GM20431 (cell line): ENCODE results near the gene EMILIN3.

Experiments
- in situ Hi-C: fragments of 300-500 bp; cut with MseI, MboI; formaldehyde crosslinking; loops from one replicate; pipeline ENCODE4 v1.15.0; 2020; ENCODE audit warnings: low sequenced_read_pairs; ENCODE audit not compliant: unreplicated experiment

The EMILIN3 gene

DNA sequence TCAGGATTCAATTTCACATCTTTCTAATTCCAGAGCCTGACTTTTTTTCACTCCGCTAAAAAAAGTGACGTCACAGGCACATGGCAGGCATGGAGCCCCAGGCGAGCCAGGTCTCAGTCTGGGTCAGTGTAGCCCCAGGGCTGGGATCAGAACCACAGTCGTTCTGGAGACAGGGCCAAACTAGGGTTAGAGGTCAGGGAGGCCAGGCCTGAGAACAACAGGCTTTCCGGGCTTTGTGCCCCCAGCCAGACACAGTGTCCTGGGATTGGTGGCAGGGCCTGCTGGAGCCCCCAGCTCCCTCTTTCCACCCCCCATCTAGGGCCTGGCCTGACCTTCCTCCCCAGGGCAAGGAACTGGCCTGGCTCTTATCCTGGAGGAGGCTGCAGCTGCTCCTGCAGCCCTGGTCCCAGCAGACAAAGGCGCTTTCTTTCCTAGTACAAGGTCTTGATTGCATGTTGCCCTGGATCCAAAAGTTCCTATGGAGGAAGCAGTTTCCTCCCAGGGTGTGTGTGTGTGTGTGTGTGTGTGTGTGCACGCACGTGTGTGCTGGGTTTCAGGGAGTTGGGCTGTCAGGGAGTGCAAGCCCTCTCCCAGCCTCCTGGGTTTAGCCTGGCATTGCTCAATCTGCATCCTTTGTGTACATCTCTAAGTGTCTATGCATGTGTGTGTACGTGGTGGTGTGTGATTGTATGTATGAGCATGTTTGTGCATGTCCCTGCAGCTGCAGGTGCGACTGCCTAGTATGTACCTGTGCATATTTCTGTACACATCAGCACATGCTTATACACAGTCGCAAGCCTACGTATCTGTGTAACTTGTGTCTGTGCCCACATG lies 26.5 kb upstream of the EMILIN3 start:
- in situ Hi-C loops = no loop called here

DNA sequence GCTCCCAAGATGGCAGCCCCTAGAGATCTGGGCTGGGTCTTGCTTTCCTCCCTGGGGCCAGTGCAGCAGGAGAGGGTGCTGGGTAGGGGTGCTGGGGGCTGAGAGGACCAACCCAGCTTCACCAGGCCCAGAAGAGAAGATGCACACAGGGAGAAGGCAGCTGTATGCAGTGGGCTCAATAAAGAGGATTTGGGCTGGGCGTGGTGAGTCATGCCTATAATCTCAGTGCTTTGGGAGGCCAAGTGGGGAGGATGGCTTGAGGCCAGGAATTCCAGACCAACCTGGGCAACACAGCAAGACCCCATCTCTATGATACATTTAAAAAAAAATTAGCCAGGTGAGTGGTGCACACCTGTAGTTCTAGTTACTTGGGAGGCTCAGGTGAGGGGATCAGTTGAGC lies 25.7 kb upstream of the EMILIN3 start:
- in situ Hi-C loops = no loop called here

DNA sequence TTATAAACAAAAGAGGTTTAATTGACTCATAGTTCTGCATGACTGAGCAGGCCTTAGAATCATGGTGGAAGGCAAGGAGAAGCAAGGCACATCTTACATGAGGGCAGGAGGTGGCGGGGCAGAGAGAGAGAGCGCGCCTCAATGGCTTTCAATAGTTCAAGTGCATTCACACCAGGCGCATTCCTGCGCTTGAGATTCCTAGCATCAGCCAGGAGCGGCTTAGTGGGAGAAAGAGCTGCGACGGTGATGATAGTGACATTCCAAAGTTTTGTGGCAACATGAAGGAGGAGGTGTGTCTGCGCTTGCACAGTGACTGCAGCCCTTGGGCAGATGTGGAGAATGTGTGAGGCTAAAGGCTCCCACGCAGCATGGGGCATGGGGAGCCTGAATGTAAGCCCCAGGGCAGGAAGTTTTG lies 25.0 kb upstream of the EMILIN3 start:
- in situ Hi-C loops = no loop called here

DNA sequence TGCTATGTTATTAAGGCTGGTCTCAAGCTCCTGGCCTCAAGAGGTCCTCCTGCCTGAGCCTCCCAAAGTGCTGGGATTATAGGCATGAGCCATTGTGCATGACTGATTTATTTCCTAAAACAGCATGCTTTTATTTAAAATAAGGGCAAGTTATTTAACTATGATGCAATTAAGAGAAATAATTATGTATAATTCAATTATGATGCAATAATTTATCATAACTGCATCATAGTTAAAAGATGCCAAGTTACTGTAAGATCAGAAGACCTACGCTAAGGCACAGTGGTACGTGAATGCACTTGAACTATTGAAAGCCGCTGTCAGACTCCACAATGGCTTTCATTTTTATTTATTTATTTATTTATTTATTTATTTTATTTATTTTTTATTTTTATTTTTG lies 24.3 kb upstream of the EMILIN3 start:
- in situ Hi-C loops = no loop called here

- in situ Hi-C loops = no loop called here
Observed at GRCh38 chr20:41387444-41387851, 20.8 kb upstream of the EMILIN3 start.

DNA sequence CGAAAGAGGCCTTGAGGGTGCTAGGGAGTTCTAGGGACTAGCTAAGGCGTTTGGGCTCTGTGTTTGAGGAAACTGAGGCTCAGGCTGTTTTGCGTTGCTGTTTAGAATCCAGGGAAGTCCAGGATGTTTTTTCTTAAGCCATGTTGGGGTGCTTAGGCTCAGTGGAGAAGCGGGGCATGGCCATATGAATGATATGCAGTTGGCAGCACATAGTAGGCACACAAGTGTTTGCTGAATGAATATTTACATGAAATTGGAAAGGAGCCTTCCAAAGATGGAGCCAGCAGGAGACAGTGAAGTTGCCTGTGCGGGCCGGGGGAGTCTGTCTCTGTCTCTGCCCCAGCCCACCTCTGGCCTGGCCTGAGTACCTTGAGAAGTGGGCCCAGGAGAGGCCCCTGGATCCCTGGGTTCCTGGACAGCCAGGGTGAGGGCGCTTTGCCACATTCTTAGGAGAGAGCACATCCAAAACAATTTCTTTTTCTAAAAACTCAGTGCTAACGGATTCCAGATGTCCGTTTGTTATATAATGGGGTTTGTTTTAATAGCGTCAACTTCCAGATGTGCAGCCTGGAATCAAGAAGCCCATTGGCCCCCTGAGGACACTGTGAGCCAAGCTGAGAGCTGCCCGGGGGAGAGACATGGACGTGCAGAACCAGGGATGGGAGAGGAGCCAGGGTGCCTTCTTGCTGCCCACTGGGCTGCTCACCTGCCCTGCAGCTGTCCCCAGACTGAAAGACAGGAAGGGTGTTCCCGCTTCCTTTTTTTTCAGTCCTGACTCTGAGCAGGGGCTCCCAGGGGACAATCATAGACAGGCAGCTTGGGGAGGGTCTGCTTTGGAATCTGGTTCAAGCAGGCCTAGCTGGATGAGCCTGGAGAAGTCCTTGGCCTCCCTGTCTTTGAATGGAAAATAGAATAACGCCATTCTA lies 20.1 kb upstream of the EMILIN3 start:
- in situ Hi-C loops = no loop called here

DNA sequence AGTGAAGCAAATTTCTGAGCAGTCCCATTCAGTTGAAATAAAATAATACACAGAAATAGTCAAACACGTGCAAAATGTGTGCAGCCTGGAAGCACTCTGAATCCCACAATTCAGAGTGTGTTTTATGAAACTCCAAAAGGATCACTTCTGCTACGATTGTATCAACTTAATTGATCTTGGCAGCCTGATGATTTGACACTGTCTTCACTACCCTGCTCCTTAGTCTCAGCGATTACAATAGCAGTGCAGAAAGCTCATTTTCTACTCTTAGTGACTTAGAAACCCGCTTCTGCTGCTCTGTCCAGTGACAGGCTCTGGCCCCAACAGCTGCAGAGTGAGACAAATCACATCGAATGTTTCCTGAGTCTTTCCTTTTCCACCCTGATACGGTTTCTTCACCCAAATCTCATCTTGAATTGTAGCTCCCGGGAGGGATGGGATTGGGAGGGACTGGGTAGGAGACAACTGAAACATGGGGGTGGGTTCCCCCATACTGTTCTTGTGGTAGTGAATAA lies 16.2 kb upstream of the EMILIN3 start:
- in situ Hi-C loops = no loop called here

GRCh38 chr20:41380551-41381193 lies 14.1 kb upstream of the EMILIN3 start:
- in situ Hi-C loops = no loop called here

DNA sequence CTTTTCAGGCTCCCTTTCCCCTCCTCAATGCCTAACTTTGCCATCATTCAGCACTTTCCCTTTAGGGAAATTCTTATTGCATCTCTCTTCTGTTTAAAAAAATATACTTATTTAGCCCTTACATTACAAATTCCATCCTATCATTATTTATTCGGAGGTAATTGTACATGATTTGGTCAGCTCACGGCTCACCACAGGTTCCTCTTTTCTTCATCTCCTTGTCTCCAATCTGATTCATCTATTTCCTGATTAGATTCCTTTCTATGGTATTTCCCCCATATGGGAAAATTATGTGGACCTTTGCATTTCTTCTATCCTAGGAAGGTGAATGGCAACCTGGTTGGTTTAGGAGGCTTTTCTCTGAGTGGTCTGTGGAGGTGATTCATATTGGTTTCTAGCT lies 12.9 kb upstream of the EMILIN3 start:
- in situ Hi-C loops = no loop called here

- in situ Hi-C loops = no loop called here
Observed at GRCh38 chr20:41377275-41377674, 10.7 kb upstream of the EMILIN3 start.

DNA sequence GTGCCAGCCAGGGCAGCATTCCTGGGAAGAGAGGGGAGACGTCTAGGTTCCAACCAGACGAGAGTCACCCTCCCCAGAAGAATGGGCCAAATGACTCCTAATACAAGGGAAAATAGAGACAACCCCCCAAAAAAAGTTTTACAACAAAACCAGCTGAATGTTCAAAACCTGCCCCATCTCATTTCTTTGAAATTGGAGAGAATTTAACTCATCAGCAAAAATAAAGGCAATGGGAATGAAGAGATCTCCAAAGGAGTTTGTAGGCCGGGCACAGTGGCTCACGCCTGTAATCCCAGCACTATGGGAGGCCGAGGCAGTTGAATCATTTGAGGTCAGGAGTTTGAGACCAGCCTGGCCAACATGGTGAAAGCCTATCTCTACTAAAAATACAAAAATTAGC lies 9.7 kb upstream of the EMILIN3 start:
- in situ Hi-C loops = no loop called here

DNA sequence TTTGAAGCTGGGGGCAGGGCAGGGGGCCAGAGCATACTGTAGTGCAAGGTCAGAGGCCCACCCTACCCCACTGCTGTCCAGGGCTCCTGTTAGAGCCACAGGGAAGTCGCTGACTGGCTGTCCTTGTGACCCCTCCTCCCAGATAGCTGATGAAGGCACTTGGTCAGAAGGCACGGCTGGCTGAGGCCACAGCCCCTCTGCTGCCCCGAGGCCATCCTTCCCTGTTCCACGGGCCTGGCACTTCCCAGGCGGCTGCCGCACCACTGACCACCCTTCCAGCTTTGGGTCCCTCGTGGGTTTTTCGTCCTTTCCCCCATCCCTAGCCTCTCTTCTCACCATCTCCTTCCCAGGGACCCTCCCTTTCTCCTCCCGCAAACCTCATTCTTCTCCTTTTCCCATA lies 9.2 kb upstream of the EMILIN3 start:
- in situ Hi-C loops = no loop called here

DNA sequence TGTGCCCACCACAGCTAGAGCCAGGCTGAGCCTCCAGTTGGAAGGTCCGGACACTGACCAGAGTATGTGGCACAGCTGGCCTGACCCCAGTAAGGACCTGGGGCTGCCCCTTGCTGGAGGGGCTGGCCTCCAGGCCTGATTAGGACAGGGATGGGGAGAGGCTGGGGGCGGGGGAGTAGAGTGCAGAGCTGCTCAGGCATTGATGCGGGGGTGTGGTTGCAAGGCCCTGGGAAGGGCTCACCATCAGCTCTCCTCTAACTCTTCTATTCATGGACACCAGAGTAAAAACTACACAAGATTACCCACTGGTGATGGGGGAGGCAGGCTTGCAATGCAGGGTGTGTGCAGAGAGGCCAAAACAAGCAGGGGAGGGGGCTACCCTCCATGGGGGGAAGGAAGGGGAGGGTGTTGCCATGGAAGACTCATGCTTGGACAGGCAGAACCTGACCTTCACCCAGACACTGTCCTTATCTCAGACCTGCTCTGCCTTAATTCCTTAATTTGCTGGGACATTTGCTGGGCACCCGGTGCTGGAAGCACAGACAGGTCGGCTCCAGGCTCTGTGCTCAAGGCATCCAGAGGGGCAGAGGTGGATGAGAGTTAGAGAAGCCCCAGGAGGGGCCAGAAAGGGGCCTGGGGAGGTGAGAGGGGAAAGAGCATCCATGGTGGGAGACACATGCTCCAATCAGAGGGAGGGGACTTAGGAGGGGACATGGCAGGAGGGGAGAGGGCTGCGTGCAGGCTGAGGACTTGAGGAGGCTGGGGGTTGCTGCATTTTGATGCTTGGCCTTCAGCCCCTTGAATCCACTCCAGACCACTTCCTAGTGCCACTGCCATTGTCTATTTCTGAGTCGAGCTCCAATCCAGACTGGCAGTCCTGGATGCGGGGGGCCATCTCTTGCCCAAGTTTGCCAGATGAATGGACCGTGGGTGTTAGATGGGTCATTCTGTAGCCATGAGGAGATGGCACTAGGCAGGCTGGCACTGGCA lies 7.6 kb upstream of the EMILIN3 start:
- in situ Hi-C loops = no loop called here

DNA sequence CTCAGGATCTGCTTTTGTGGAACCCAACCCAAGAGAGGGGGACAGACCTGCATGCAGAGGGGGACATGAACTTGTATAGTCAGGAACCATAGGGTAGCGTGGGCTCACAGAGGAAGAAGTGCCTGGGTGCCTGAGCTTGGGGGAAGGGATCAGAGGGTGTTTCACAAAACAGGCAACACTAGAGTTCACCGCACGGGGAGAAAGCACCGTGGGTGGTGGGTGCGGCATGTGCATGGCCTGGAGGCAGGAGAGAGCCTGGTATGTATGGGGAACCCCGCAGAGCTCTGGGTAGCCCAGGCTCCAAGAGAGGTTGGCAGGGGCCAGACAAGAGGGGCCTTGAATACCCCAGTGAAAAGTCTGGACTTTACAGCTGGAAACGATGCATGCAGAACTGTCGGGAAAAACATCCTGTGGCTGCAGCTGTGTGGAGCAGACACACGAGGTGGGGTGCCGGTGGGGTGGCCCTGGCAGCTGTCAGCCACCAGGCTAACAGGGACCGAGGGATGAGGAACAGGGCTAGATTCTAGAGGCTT lies 6.7 kb upstream of the EMILIN3 start:
- in situ Hi-C loops = no loop called here

- in situ Hi-C loops = no loop called here
Observed at GRCh38 chr20:41371371-41371770, 4.8 kb upstream of the EMILIN3 start.

GRCh38 chr20:41370176-41370575 lies 3.6 kb upstream of the EMILIN3 start:
- in situ Hi-C loops = no loop called here

- in situ Hi-C loops = no loop called here
Observed at GRCh38 chr20:41369673-41370072, 3.1 kb upstream of the EMILIN3 start.

- in situ Hi-C loops = no loop called here
Observed at GRCh38 chr20:41367956-41368355, 1.3 kb upstream of the EMILIN3 start.

- in situ Hi-C loops = no loop called here
Observed at GRCh38 chr20:41367393-41367695, 726 bp upstream of the EMILIN3 start.
